Keratinocyte (primary cell): ENCODE data around the gene GINS1.

Source experiments
- CTCF ChIP-seq, 3 experiments: IDR thresholded peaks in 1 of 3; conservative IDR thresholded peaks in 1 of 3; optimal IDR thresholded peaks in 1 of 3; 2 replicates in 2 of 3; 3 replicates in 1 of 3; pipeline versions ENCODE3 to v1.5.1; 2011; ENCODE audit warnings: low read length in 3 of 3, mild to moderate bottlenecking in 3 of 3, moderate library complexity in 2 of 3, control low read depth in 1 of 3, inconsistent platforms in 1 of 3; ENCODE audit not compliant: insufficient read depth in 2 of 3; ENCODE audit errors: extremely low read depth in 1 of 3
- EZH2 ChIP-seq: IDR thresholded peaks from one replicate; pipeline ENCODE4 v1.6.1; 2012; ENCODE audit warnings: inconsistent platforms, mild to moderate bottlenecking, low read length, moderate library complexity

DNA sequence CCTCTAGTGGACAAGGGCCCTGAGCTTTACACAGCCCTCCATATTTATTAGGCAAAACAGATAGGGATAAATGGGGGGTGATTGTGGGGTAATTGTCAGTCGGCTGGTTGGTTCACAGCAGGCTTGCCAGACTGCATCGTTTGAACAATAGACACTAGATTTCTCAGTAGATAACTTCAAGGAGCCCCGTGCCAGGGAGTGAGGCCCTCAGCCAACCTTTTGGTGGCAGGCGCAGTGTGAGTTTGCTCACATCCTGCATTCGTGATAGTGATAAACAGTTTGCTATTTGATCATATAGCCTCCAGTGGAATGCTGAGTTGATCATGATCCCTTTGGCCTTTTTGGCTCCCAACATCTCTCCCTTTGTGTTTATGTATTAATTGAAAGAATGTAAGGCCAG, 13.2 kb upstream of the GINS1 start:
- TF ChIP-seq CTCF (optimal IDR thresholded peaks at IDR 0.05 in 1 of 3, IDR thresholded peaks at IDR 0.05 in 1 of 3, conservative IDR thresholded peaks at IDR 0.05 in 1 of 3; ENCODE audit: extremely low read depth in 1 of 3, insufficient read depth in 2 of 3, low read length in 3 of 3) = no peak
- TF ChIP-seq EZH2 = no peak
